Cardiac atrium fibroblast (primary cell): ENCODE measurements around the gene ITPRIPL1. TPM values are rescaled to one million over a fixed set of nuclear protein-coding genes. Genes with fewer than 3 reads are reported as not detected.

ENCODE experiments used
- total RNA-seq: library from RNA; depleted of rRNA; stranded (reverse); fragments of >200 nt; gene quantifications from 2 replicates; pipeline ENCODE4 v1.2.3, GENCODE V29; 2015

ITPRIPL1 gene, protein sequence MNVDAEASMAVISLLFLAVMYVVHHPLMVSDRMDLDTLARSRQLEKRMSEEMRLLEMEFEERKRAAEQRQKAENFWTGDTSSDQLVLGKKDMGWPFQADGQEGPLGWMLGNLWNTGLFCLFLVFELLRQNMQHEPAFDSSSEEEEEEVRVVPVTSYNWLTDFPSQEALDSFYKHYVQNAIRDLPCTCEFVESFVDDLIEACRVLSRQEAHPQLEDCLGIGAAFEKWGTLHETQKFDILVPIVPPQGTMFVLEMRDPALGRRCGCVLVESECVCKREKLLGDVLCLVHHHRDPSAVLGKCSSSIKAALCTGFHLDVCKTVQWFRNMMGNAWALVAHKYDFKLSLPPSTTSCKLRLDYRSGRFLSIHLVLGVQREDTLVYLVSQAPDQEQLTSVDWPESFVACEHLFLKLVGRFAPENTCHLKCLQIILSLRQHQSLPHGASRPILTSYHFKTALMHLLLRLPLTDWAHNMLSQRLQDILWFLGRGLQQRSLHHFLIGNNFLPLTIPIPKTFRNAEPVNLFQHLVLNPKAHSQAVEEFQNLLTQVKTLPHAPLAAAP
- not detected in 2 replicates for total RNA-seq

DNA sequence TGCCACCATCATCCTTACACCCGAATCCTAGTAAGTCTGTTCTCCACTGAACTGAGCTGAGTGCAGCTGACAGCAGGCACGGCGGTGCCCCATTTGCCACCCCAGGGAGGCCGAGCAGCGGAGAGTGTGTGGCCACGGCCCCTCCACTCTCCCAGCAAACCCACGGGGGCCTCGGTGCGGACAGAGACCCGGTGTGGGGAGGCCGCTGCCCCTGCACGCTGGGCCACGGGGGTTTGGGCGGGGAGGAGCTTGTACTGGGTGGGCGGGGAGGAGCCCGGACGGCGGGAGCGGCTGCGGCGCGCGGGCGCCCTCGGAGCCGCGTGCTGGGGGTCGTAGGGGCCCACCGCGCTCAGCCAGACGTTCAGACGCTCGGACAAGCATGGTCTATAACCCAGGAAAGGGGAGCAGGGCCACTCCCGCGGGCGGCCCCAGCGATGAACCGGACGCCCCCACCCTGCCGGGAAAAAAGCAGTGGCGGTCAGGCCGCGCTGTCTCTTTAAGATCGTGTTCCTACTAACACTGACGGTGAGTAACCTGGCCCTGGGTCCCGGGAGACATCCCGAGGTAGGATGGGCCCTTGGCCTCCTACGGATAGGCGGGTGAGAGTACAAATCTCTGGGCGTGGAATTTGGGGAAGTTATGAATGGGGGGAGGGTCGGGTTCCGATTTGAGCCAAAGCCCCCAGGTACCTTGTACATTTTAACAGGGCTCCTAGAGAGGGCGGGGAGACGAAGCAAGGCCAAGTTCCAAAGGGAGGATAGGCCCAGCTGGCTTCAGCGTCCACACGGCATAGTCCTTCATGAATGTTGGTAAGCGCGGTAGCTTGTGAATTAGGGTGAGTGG is at the start of gene ITPRIPL1:
TSS of gene ITPRIPL1 (plus strand) at position 277 of the 843 bp plus-strand sequence. CDS start at position 800, 523 bp downstream.

GRCh38 chr2:96305091-96305978 is 19.8 kb upstream of the ITPRIPL1 start, which contains the start of gene SNRNP200:
Gene SNRNP200, minus strand, starts transcription at chr2:96305546. Its CDS starts 109 bp downstream, at chr2:96305437.

Other genes starting within 250 kb of the ITPRIPL1 start
- 0.16 and 0.54 TPM in 2 replicates for gene ADRA2B, start 208.7 kb upstream of the ITPRIPL1 start, total RNA-seq
- not detected in 2 replicates for gene ASTL, start 186.8 kb upstream of the ITPRIPL1 start, total RNA-seq
- gene DUSP2, start 179.9 kb upstream of the ITPRIPL1 start, total RNA-seq = 1.8 and 2.5 TPM in 2 replicates
- 71.3 and 100 TPM in 2 replicates for gene STARD7, start 116.5 kb upstream of the ITPRIPL1 start, total RNA-seq
- 26.7 and 28.0 TPM in 2 replicates for gene TMEM127, start 59.3 kb upstream of the ITPRIPL1 start, total RNA-seq
- 54.2 and 67.2 TPM in 2 replicates for gene CIAO1, start 59.1 kb upstream of the ITPRIPL1 start, total RNA-seq
- 45.3 and 51.4 TPM in 2 replicates for gene SNRNP200, start 19.8 kb upstream of the ITPRIPL1 start, total RNA-seq
- 4.1 and 4.7 TPM in 2 replicates for gene NCAPH, start 10.4 kb downstream of the ITPRIPL1 start, total RNA-seq
- not detected in 2 replicates for gene NEURL3, start 180.0 kb downstream of the ITPRIPL1 start, total RNA-seq
- gene ARID5A, start 211.4 kb downstream of the ITPRIPL1 start, total RNA-seq = 13.0 and 13.4 TPM in 2 replicates